Stimulated activated CD4-positive, alpha-beta T cell treated with anti-CD3 and anti-CD28 coated beads, Interleukin-1b, Interleukin-23, amount 100 ng/mL, for 48 hours (primary cell): ENCODE data around the gene PCED1B.
A peak's percentile ranks its signal among the peaks of the same experiment; 100 is the strongest.

Experiments used
- DNase-seq: peaks from one replicate; pipeline ENCODE4 v3.0.0-alpha.2; 2020

Gene PCED1B

DNA sequence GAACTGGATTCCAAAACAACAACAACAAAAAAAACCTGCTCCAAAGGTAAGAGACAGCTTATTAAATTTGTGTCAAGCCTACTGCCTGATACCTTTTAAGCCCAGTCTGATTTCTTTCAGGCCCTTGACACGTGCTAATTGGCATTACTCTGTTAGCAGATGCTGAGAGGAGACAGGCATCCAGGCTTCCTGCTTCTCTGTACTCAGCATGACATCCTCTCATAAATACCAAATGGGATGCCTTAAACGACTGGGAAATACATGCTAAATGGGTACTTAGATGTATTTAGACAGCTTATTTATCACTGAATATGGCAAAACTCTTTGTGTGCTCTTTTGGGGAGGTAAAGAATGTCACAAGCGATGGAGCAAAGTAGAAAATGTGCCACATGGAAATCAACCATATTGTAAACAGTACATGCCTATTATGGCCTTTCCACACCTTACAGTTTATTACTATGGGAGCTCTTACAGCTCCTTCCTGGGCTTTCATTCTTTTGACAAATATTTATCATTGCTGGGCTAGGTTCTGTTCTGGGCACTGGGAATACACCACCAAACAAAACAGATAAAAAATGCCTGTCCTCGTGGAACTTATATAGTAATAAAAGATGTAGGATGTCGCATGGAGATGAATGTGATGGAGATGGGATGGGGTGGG lies 11.5 kb upstream of the PCED1B start:
- no peak for DNase-seq

GRCh38 chr12:47068539-47068938 lies 10.9 kb upstream of the PCED1B start:
- no peak for DNase-seq

DNA sequence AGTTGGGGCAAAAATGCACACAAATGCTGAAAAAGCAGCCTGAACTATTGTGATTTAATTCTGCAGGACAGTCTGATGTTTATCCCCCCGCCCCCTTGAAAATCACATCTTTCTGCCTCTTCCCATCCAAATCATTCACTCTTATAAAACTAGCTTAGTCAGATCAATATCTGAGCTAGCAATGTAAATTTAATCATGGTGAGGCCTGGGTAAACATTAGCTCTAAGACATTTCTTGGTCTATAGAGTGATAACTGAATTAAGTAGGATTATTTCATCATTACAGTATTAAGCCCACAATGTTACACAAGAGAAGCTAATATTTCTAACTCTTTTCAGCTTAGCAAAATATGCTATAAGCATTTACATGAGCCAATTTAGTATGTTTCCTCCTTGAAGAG lies 9.1 kb upstream of the PCED1B start:
- DNase-seq = no peak

- DNase-seq = no peak
These were observed 8.1 kb upstream of the PCED1B start for GRCh38 chr12:47071241-47071852.

GRCh38 chr12:47073951-47074350 lies 5.5 kb upstream of the PCED1B start:
- DNase-seq = no peak

- no peak for DNase-seq
These were observed 4.7 kb upstream of the PCED1B start for GRCh38 chr12:47074757-47075156.

- no peak for DNase-seq
These were observed 4.0 kb upstream of the PCED1B start for GRCh38 chr12:47075192-47076084.

DNA sequence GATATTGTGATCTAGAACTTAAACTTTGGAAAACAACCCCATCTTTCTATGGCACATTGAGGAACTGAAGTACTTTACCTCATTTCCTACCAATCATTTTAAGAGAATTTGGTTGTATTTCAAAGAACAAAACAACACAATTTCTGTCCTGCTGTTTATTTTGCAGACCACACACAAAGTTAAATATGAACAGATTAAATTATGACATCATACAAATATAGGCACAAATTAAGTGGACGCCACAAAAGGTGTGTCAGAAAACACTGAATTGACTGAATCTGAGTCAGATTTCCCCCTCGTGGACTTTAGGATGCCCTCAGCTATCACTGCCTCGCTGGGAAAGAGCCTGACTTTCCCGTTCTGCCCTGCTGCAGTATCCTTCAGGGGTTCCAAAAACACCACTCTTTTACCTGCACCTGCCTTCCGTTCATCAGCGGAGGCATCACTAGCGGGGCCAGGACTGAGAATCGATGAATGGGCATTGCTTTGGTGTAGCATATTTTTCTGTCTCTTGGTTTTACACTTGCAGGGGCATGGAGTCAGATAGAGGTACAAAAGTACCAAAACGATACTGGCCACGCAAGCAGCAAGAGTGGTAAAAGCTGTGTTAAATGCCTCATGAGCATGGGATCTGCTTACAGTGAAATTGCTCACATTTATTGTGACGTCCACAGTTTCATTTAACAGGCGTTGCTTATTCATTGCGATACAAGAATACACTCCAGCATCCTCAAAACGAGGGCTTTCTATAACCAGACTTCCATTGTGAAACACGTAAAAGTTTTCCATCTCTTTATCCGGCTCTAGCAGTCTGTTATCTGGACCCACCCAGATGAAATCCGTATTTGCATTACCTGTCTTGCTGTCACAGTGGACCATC lies 2.0 kb upstream of the PCED1B start:
- DNase-seq = no peak

DNA sequence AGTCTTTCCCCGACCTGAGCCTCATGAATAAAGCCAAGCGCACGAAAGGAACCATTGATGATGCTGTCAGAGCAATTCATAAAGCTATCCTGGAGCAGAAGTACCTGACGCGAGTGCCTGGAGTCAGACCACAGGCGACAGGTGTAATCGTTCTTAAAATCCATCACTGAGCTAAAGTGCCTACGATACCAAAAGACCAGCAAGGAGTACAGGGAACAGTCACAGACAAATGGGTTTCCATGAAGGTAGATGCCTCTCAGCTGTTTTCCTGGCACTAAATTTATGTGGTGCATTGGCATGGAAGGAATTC lies 1.4 kb upstream of the PCED1B start:
- DNase-seq = no peak

DNA sequence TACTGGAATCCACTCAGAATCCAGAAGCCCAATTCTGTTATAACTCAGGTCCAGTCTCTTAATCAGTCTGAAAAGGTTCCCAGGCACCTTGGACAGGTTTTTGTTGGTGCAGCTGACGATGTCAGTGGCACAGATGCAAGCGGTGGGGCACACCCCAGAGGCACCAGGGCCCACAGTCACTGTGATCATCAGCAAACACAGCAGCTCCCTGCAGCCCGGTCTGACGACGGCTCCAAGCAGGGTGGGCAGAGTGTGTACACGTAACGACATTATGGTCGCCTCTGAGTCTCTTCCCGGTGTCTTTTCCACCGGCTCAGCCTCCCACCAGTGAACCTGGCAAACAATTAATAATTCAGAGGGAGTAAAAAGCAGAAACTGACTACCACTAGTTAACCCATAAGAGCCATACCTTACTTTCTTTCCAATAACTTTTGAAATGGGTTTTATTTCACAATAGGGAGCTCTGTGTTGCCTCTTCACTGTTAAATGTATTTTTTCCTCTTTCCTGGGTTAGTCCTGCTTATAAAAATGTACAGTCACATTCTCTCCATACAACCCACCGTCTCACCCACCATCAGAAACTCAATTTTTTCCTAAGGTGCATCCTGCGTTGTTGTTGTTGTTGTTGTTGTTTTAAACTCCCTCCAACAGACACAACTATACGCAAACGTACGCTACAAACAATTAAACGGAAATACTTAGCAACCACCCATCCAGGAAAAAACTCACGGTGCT lies 521 bp upstream of the PCED1B start:
- DNase-seq = peak; percentile 50

GRCh38 chr12:47079981-47080724 lies 732 bp downstream of the PCED1B start:
- DNase-seq = peak; percentile 31

DNA sequence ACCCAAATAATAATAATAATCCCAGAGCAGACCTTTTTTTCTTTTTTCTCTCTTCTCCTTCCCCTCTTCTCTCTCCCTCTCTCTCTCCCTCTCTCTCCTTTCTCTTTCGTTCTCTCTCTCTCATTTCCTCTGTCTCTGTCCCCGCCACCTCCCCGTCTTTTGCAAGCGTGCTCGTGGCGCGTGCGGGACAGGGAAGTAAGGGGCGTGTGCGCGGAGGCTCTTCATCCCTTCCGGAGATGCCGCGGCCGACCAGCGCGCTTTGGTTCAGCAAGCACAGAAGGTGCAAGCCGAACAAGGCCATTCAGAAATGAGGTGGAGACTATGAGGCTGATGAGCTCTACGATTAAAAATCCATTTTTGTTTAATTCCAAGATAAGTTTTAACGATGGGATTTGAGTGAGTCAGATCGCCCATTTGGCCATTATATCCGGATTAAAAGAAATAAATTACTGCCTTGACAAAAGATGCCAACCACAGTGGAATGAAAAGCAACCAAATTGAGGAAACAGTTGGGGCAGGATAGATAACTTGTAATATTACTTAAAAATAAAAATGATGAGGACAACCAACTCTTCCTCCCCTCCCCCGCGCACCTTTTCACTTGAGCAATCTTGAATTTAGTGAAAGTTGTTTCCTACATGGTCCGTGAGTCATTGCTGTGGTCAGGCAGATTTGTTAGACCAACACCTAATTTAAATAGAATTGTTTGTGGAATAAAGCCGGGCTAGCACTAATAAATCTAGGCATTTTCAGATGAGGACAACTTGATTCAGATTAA lies 1.5 kb downstream of the PCED1B start:
- DNase-seq = peak; percentile 68

DNA sequence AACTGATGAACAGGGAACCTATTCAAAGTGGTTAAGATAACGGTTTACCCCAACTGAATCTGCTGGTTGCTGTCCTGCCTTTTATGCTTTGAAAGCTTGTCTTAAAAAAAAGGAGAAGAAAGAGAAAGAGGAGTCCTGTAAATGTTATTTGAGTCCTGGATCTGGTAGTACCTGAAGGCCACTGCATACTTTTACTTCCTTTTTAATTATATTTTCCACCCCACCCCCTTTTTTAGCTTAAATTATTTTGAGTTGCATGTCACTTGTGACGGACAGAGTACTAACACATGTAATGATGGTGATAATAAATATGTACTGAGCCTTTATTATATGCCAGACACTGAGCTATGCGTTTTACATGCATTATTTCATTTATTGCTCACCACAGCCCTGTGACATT lies 2.9 kb downstream of the PCED1B start:
- DNase-seq = no peak

- DNase-seq = no peak
These were observed 3.6 kb downstream of the PCED1B start for GRCh38 chr12:47082796-47083621.

- no peak for DNase-seq
These were observed 4.8 kb downstream of the PCED1B start for GRCh38 chr12:47084172-47084571.

DNA sequence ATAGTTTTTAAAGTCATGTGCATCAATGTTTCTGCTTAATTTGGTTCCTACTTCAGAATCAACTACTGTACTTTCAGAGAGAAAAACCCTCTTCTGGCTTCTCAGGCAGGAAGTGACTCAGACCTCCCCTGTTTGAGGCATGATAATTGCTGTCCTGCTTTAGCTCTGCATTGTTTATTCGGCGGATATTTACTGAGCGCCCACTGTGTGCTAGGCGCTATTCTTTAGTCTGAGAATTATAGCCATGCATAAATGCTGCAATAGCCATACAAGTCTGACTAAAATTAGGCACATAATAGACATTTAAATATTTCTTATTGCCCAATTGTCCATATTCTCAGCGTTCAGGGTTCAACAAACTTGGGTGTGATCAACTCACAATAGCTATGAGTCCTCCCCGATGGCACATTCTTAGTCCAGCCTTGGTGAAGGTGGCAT lies 6.4 kb downstream of the PCED1B start:
- DNase-seq = peak; percentile 29

- no peak for DNase-seq
These were observed 7.8 kb downstream of the PCED1B start for GRCh38 chr12:47087088-47087688.

DNA sequence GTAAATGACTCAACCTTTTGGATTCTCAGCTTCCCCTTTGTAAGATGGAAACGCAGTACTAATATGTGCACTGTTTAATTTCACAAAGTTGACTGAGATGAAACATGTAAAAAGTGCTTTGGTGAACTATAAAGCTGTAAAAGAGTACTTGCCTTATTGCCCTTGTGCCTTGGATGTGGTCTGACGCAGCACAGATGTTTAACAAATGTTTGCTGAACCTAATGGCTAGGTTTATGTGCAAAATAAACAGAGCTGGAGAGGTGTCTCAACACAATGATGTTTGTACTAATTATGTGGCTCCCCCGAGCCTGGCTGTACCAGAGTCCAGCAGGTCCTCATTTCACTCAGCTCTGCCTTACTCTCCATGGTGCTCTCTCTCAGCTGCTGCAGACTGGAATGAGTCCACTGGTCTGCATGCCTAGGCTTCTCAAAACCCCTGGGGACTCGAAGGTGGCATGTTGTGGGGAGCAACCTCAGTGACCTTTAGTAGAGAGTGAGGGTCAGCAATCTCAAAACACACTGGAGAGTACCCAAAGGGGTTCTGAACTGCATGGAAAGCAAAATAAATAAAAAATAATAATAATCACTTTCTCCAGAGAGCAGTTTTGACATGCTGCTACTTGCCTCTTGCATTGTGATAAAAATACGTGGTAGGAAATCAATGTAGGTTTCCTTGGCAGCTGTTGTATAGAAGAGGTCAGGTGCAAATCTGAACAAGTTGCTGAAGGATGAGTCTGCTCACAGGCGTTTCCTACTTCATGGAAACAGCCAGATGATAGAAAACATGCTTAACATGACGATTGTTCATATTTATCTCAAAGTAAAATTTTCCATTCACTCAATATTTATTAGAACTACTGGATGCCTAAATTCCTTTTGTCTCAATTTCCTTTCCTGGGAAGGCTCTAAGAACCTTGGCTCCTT lies 8.9 kb downstream of the PCED1B start:
- no peak for DNase-seq
